Chondrocyte (in vitro differentiated cells): ENCODE measurements around the gene RAB27A. TPM values are rescaled to one million over a fixed set of nuclear protein-coding genes. Genes with fewer than 3 reads are reported as not detected.
"Not testable (repeated sequence)": the region's sequence is repeated elsewhere in the genome, so short reads cannot be mapped to it uniquely, and the experiment has no call there.

Source experiments
- DNase-seq: peaks from one replicate; pipeline ENCODE4 v3.0.0; 2021; ENCODE audit warnings: mixed read lengths, low spot score
- H3K27ac Mint-ChIP-seq: one replicate; pipeline ENCODE4 v1.8.0; 2021; ENCODE audit warnings: mild to moderate bottlenecking, moderate library complexity, mixed read lengths; ENCODE audit not compliant: unreplicated experiment
- H3K27me3 Mint-ChIP-seq: 2 replicates; pipeline ENCODE4 v1.8.0; 2021; ENCODE audit warnings: low read depth, mixed read lengths
- H3K36me3 Mint-ChIP-seq: 2 replicates; pipeline ENCODE4 v1.8.0; 2021; ENCODE audit warnings: low read depth, mixed read lengths
- H3K4me1 Mint-ChIP-seq: 2 replicates; pipeline ENCODE4 v1.8.0; 2021; ENCODE audit warnings: low read depth, mild to moderate bottlenecking, mixed read lengths
- H3K4me3 Mint-ChIP-seq: one replicate; pipeline ENCODE4 v1.8.0; 2021; ENCODE audit warnings: mild to moderate bottlenecking, moderate library complexity, mixed read lengths; ENCODE audit not compliant: unreplicated experiment
- H3K9me3 Mint-ChIP-seq: 2 replicates; pipeline ENCODE4 v1.8.0; 2021; ENCODE audit warnings: low read depth, mixed read lengths
- CTCF ChIP-seq: fragments of 200-600 bp; sonication (generic); IDR thresholded peaks from 2 replicates; pipeline ENCODE4 v1.5.0; 2021; ENCODE audit warnings: antibody characterized with exemption, mild to moderate bottlenecking, moderate library complexity
- total RNA-seq: library from RNA; stranded (reverse); gene quantifications from 3 replicates; pipeline ENCODE4 v1.2.1, GENCODE V29; 2021

Gene RAB27A
- total RNA-seq, 1 donor from 2014 or later = 16.8 TPM

GRCh38 chr15:55322467-55322866, 32.9 kb upstream of the RAB27A start:
- peaks cover 21% of the 10 kb centered on the region for H3K4me1 Mint-ChIP-seq

GRCh38 chr15:55320963-55321362, 31.4 kb upstream of the RAB27A start:
- no peak overlapping the region for H3K4me3 Mint-ChIP-seq
- no peaks in the 10 kb centered on the region for H3K27me3 Mint-ChIP-seq
- H3K4me1 Mint-ChIP-seq = peaks cover 30% of the 10 kb centered on the region
- no peak overlapping the region for H3K27ac Mint-ChIP-seq
- H3K9me3 Mint-ChIP-seq = no peaks in the 10 kb centered on the region
- DNase-seq = no peak
- TF ChIP-seq CTCF = no peak
- peaks cover 1% of the 10 kb centered on the region for H3K36me3 Mint-ChIP-seq

More at GRCh38 chr15:55322467-55322866, 32.9 kb upstream of the RAB27A start:
- no peak for TF ChIP-seq CTCF
- no peaks in the 10 kb centered on the region for H3K9me3 Mint-ChIP-seq
- no peak for DNase-seq
- no peak overlapping the region for H3K27ac Mint-ChIP-seq
- peaks cover 1% of the 10 kb centered on the region for H3K36me3 Mint-ChIP-seq
- H3K4me3 Mint-ChIP-seq = no peak overlapping the region
- no peaks in the 10 kb centered on the region for H3K27me3 Mint-ChIP-seq

GRCh38 chr15:55320238-55320550, 30.6 kb upstream of the RAB27A start:
- Mint-ChIP-seq H3K4me3 (peak overlapping the region; percentile 41), H3K27ac (no peak overlapping the region), H3K36me3 (peaks cover 1% of the 10 kb centered on the region), H3K4me1 (peaks cover 34% of the 10 kb centered on the region), H3K9me3 (no peaks in the 10 kb centered on the region), H3K27me3 (no peaks in the 10 kb centered on the region)
- TF ChIP-seq CTCF = no peak
- no peak for DNase-seq

GRCh38 chr15:55319537-55320237, 30.1 kb upstream of the RAB27A start:
- Mint-ChIP-seq H3K27me3 (no peaks in the 10 kb centered on the region), H3K9me3 (no peaks in the 10 kb centered on the region), H3K27ac (peak overlapping the region; percentile 99), H3K4me3 (peak overlapping the region; percentile 96), H3K4me1 (peaks cover 34% of the 10 kb centered on the region), H3K36me3 (peaks cover 1% of the 10 kb centered on the region)
- no peak for DNase-seq
- TF ChIP-seq CTCF = no peak

GRCh38 chr15:55318588-55319494, 29.2 kb upstream of the RAB27A start, which contains the start of the genes PIGB and PIGBOS1:
TSS of gene PIGB (plus strand) at chr15:55319222. CDS start at chr15:55319251, 29 bp downstream.
TSS of gene PIGBOS1 (minus strand) at chr15:55319123. CDS start at chr15:55317792, 1,331 bp downstream.
- TF ChIP-seq CTCF = peak; percentile 35
- Mint-ChIP-seq H3K9me3 (no peaks in the 10 kb centered on the region), H3K4me3 (peak within 1 kb of the TSS; percentile 96), H3K27ac (peak within 1 kb of the TSS; percentile 99), H3K36me3 (peaks cover 1% of the 10 kb centered on the region), H3K4me1 (peaks cover 34% of the 10 kb centered on the region), H3K27me3 (no peaks in the 10 kb centered on the region)
- DNase-seq = no peak

- not testable (repeated sequence) for H3K9me3 Mint-ChIP-seq, H3K4me3 Mint-ChIP-seq, H3K4me1 Mint-ChIP-seq, DNase-seq, H3K27ac Mint-ChIP-seq, H3K27me3 Mint-ChIP-seq, H3K36me3 Mint-ChIP-seq
These were observed 13.2 kb upstream of the RAB27A start for GRCh38 chr15:55302801-55303200.
